HEK293T (cell line): ENCODE results near the gene TMC5.

Experiments used
- CTCF ChIA-PET: fragments of 350-600 bp; formaldehyde crosslinking; extraction: SDS; loops from one replicate; lab custom pipeline; 2021; ENCODE audit warnings: antibody characterized with exemption, inconsistent platforms; lab: Yijun Ruan, JAX
- POLR2A ChIA-PET: fragments of 350-600 bp; formaldehyde crosslinking; extraction: SDS; loops from one replicate; lab custom pipeline; 2020; ENCODE audit warnings: antibody characterized with exemption, inconsistent platforms; lab: Yijun Ruan, JAX
- DNase-seq: peaks from one replicate; pipeline ENCODE4 v3.0.0; 2012; ENCODE audit warnings: mixed read lengths; ENCODE audit errors: extremely low spot score
- ARNT ChIP-seq: fragments of 450-650 bp; IDR thresholded peaks from 2 replicates; pipeline ENCODE4 v1.6.1; 2017; ENCODE audit warnings: mild to moderate bottlenecking
- BHLHE40 ChIP-seq: fragments of 450-650 bp; IDR thresholded peaks from 2 replicates; pipeline ENCODE4 v1.6.1; 2016; ENCODE audit warnings: mild to moderate bottlenecking, moderate library complexity, borderline replicate concordance
- CTBP1 ChIP-seq: fragments of 450-650 bp; IDR thresholded peaks from 2 replicates; pipeline ENCODE4 v1.6.1; 2016; ENCODE audit warnings: borderline replicate concordance
- ELF4 ChIP-seq: fragments of 450-650 bp; IDR thresholded peaks from 2 replicates; pipeline ENCODE4 v1.6.1; 2017; ENCODE audit warnings: antibody characterized with exemption
- FOXA1 ChIP-seq: fragments of 450-650 bp; IDR thresholded peaks from 2 replicates; pipeline ENCODE4 v1.6.1; 2016; ENCODE audit warnings: mild to moderate bottlenecking
- FOXK2 ChIP-seq: fragments of 450-650 bp; IDR thresholded peaks from 2 replicates; pipeline ENCODE4 v1.6.1; 2016; ENCODE audit warnings: mild to moderate bottlenecking
- FOXM1 ChIP-seq: fragments of 450-650 bp; IDR thresholded peaks from 2 replicates; pipeline ENCODE4 v1.6.1; 2017; ENCODE audit warnings: mild to moderate bottlenecking, borderline replicate concordance
- HDGF ChIP-seq: fragments of 450-650 bp; IDR thresholded peaks from 2 replicates; pipeline ENCODE4 v1.6.1; 2017; ENCODE audit warnings: antibody characterized with exemption, borderline replicate concordance
- L3MBTL2 ChIP-seq: fragments of 450-650 bp; conservative IDR thresholded peaks from 2 replicates; pipeline ENCODE4 v1.6.1; 2016; ENCODE audit warnings: mild to moderate bottlenecking
- LEF1 ChIP-seq: fragments of 450-650 bp; IDR thresholded peaks from 2 replicates; pipeline ENCODE4 v1.6.1; 2017; ENCODE audit warnings: mild to moderate bottlenecking, borderline replicate concordance
- NFRKB ChIP-seq: fragments of 450-650 bp; IDR thresholded peaks from 2 replicates; pipeline ENCODE4 v1.6.1; 2016; ENCODE audit warnings: mild to moderate bottlenecking, moderate library complexity
- PKNOX1 ChIP-seq: fragments of 450-650 bp; IDR thresholded peaks from 2 replicates; pipeline ENCODE4 v1.6.1; 2016
- SP1 ChIP-seq: fragments of 450-650 bp; IDR thresholded peaks from 2 replicates; pipeline ENCODE4 v1.6.1; 2017
- SUZ12 ChIP-seq: fragments of 450-650 bp; IDR thresholded peaks from 2 replicates; pipeline ENCODE4 v1.6.1; 2016; ENCODE audit warnings: mild to moderate bottlenecking
- TARDBP ChIP-seq: fragments of 450-650 bp; IDR thresholded peaks from 2 replicates; pipeline ENCODE4 v1.6.1; 2016
- ZNF384 ChIP-seq: fragments of 450-650 bp; IDR thresholded peaks from 2 replicates; pipeline ENCODE4 v1.6.1; 2016

Gene TMC5

GRCh38 chr16:19431636-19432340 is 14.1 kb downstream of the TMC5 start:
- no peak for TF ChIP-seq L3MBTL2
- no peak for TF ChIP-seq SUZ12
- no peak for TF ChIP-seq LEF1
- TF ChIP-seq FOXA1: no peak
- TF ChIP-seq HDGF: no peak
- no peak for TF ChIP-seq ZNF384
- no peak for TF ChIP-seq FOXK2
- no peak for TF ChIP-seq BHLHE40
- TF ChIP-seq PKNOX1: no peak
- no peak for TF ChIP-seq FOXM1
- no peak for TF ChIP-seq ARNT
- TF ChIP-seq SP1: no peak
- no peak for TF ChIP-seq CTBP1
- POLR2A ChIA-PET: no interaction called here
- DNase-seq: no peak
- CTCF ChIA-PET: no interaction called here

GRCh38 chr16:19432429-19432828 is 14.7 kb downstream of the TMC5 start:
- ChIA-PET POLR2A (no interaction called here), CTCF (no interaction called here)
- no peak for DNase-seq
- TF ChIP-seq HDGF (no peak), CTBP1 (no peak), LEF1 (no peak), PKNOX1 (no peak), ZNF384 (no peak), TARDBP (no peak), FOXA1 (no peak), NFRKB (no peak), SP1 (no peak)

- ChIA-PET POLR2A (no interaction called here), CTCF (no interaction called here)
- no peak for DNase-seq
- TF ChIP-seq PKNOX1 (no peak), ZNF384 (no peak), NFRKB (no peak), L3MBTL2 (no peak), FOXA1 (no peak)
Observed at GRCh38 chr16:19434584-19434983, 16.9 kb downstream of the TMC5 start.

GRCh38 chr16:19436540-19436939 is 18.9 kb downstream of the TMC5 start:
- ChIA-PET POLR2A (no interaction called here), CTCF (no interaction called here)

GRCh38 chr16:19437280-19437679 is 19.6 kb downstream of the TMC5 start:
- no peak for DNase-seq
- ChIA-PET CTCF (no interaction called here), POLR2A (no interaction called here)
- no peak for TF ChIP-seq L3MBTL2
- TF ChIP-seq FOXA1: no peak
- TF ChIP-seq CTBP1: no peak
- TF ChIP-seq BHLHE40: no peak
- no peak for TF ChIP-seq HDGF
- TF ChIP-seq SP1: no peak

More at GRCh38 chr16:19436540-19436939, 18.9 kb downstream of the TMC5 start:
- TF ChIP-seq L3MBTL2 (no peak), ARNT (no peak), ELF4 (no peak), NFRKB (no peak), SUZ12 (no peak), TARDBP (no peak), FOXM1 (no peak), SP1 (no peak), HDGF (no peak)
- no peak for DNase-seq

GRCh38 chr16:19438739-19439138 is 21.1 kb downstream of the TMC5 start:
- ChIA-PET CTCF (no interaction called here), POLR2A (no interaction called here)
- DNase-seq: no peak
- TF ChIP-seq LEF1 (no peak), ELF4 (no peak), NFRKB (no peak), ARNT (no peak), SP1 (no peak), CTBP1 (no peak), PKNOX1 (no peak), HDGF (no peak), FOXA1 (no peak), L3MBTL2 (no peak), FOXK2 (no peak), BHLHE40 (no peak), SUZ12 (no peak), TARDBP (no peak), FOXM1 (no peak), ZNF384 (no peak)
